SU-DHL-6 (cell line): ENCODE results near the gene CCDC7.

Experiments used
- H2AFZ ChIP-seq: fragments of 200-600 bp; sonication (generic); 2 replicates; pipeline ENCODE4 v1.6.1; 2014; ENCODE audit warnings: low read depth, mild to moderate bottlenecking, moderate library complexity, mixed read lengths, antibody characterized with exemption, low read length; ENCODE audit not compliant: severe bottlenecking
- H3F3A ChIP-seq: fragments of 200-600 bp; shearing (Covaris generic); 2 replicates; pipeline ENCODE4 v1.6.0; 2016; ENCODE audit warnings: antibody characterized with exemption, mild to moderate bottlenecking; ENCODE audit not compliant: insufficient read depth
- H3K27ac ChIP-seq: fragments of 200-600 bp; sonication (generic); 2 replicates; pipeline ENCODE4 v1.5.1; 2016; ENCODE audit warnings: low read depth, mild to moderate bottlenecking, low read length, moderate library complexity, mixed read lengths
- H3K27me3 ChIP-seq: fragments of 200-600 bp; sonication (generic), shearing (Covaris generic); 2 replicates; pipeline ENCODE4 v1.6.0; 2014; ENCODE audit warnings: mild to moderate bottlenecking, low read length
- H3K36me3 ChIP-seq: fragments of 200-600 bp; sonication (generic); 2 replicates; pipeline ENCODE4 v1.6.1; 2014; ENCODE audit warnings: mild to moderate bottlenecking, low read length, mixed read lengths
- H3K4me2 ChIP-seq: fragments of 300-600, 200-600 bp; shearing (Covaris generic), sonication (generic); 2 replicates; pipeline ENCODE4 v1.6.0; 2014; ENCODE audit warnings: low read length, low read depth, mild to moderate bottlenecking; ENCODE audit not compliant: poor library complexity, severe bottlenecking
- H3K4me3 ChIP-seq: fragments of 200-600 bp; sonication (generic); 2 replicates; pipeline ENCODE4 v1.5.1; 2014; ENCODE audit warnings: antibody characterized with exemption, low read length, mild to moderate bottlenecking, mixed read lengths; ENCODE audit not compliant: insufficient read depth, poor library complexity, severe bottlenecking
- H3K79me2 ChIP-seq: fragments of 200-600 bp; sonication (generic); 2 replicates; pipeline ENCODE4 v1.6.1; 2014; ENCODE audit warnings: mild to moderate bottlenecking, low read length, moderate library complexity; ENCODE audit not compliant: insufficient read depth
- H3K9ac ChIP-seq: fragments of 200-600 bp; sonication (generic); 2 replicates; pipeline ENCODE4 v1.7.0; 2014; ENCODE audit warnings: mild to moderate bottlenecking, low read length
- H3K9me2 ChIP-seq: fragments of 200-600 bp; sonication (generic); replicated peaks from 2 replicates; pipeline ENCODE4 v1.6.1; 2014; ENCODE audit warnings: low read length; ENCODE audit not compliant: insufficient read depth
- H3K9me3 ChIP-seq: fragments of 200-600 bp; sonication (generic); 2 replicates; pipeline ENCODE4 v1.6.1; 2014; ENCODE audit warnings: low read length, mixed read lengths; ENCODE audit not compliant: insufficient read depth
- H4K20me1 ChIP-seq: fragments of 200-600 bp; sonication (generic); 2 replicates; pipeline ENCODE4 v1.6.1; 2014; ENCODE audit warnings: low read depth, mild to moderate bottlenecking, antibody characterized with exemption, low read length, moderate library complexity, mixed read lengths
- EZH2phosphoT487 ChIP-seq: fragments of 200-600 bp; sonication (generic), shearing (Covaris generic); conservative IDR thresholded peaks from 2 replicates; pipeline ENCODE4 v1.6.1; 2018; ENCODE audit warnings: mild to moderate bottlenecking, antibody characterized with exemption, low read length, moderate library complexity, mixed read lengths
- TF ChIP-seq, protein P1 (sequence below): fragments of 200-600 bp; sonication (generic); IDR thresholded peaks from one replicate; pipeline ENCODE4 v1.5.1; 2017; ENCODE audit warnings: antibody characterized with exemption, mild to moderate bottlenecking, low read length, moderate library complexity; ENCODE audit not compliant: insufficient read depth, poor library complexity, severe bottlenecking

Gene CCDC7

DNA sequence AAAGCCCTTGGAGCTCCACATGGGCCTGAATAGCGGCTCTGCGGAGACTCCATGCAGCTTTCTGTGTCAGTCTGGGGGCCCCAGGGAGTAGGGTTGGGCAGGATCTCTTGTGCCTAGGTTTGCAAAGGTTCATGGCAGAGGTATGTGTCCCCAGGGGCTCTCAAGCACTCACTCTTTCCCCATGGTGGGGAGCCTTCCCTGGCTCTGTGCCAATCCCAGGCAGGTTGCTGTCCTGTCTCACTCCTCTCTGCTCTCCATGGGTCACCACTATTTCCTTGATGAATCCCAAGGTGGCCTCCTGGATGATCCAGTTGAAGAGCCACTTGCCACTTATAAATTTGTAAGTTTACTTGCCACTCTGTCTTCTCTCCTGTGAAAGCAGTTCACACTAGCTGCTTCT lies 238.4 kb downstream of the CCDC7 start:
- H3K36me3 ChIP-seq = no peaks in the 10 kb centered on the region
- no peaks in the 10 kb centered on the region for H3K9me3 ChIP-seq
- no peaks in the 10 kb centered on the region for H3K27me3 ChIP-seq
- H4K20me1 ChIP-seq = no peaks in the 10 kb centered on the region
- H3K27ac ChIP-seq = no peak overlapping the region
- TF ChIP-seq, protein P1, sequence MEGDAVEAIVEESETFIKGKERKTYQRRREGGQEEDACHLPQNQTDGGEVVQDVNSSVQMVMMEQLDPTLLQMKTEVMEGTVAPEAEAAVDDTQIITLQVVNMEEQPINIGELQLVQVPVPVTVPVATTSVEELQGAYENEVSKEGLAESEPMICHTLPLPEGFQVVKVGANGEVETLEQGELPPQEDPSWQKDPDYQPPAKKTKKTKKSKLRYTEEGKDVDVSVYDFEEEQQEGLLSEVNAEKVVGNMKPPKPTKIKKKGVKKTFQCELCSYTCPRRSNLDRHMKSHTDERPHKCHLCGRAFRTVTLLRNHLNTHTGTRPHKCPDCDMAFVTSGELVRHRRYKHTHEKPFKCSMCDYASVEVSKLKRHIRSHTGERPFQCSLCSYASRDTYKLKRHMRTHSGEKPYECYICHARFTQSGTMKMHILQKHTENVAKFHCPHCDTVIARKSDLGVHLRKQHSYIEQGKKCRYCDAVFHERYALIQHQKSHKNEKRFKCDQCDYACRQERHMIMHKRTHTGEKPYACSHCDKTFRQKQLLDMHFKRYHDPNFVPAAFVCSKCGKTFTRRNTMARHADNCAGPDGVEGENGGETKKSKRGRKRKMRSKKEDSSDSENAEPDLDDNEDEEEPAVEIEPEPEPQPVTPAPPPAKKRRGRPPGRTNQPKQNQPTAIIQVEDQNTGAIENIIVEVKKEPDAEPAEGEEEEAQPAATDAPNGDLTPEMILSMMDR = no peak
- TF ChIP-seq EZH2phosphoT487 = no peak
- H3K4me2 ChIP-seq = no peak overlapping the region
- no peaks in the 10 kb centered on the region for H3F3A ChIP-seq
- H3K9ac ChIP-seq = no peak overlapping the region
- H3K9me2 ChIP-seq = no peaks in the 10 kb centered on the region
- H3K79me2 ChIP-seq = no peaks in the 10 kb centered on the region
- H2AFZ ChIP-seq = no peak overlapping the region
- H3K4me3 ChIP-seq = no peak overlapping the region

DNA sequence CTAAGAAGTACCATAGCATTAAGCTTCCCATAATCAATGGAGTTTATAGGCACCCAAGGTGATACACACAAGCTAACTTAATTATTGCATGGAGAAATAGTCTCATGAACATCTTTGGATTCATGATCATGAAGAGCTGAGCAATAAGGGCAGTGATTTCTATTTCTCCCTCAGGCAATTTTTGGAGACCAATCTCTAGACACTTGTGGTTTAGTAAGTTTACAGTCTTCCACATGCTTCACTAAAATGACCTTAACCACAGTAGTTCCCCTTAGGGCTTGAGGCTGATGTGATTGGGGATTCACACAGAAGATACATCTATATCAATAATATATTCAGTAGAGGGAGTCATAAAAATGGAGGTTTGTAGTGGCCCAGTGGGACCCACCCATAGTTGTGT lies 241.2 kb downstream of the CCDC7 start:
- Histone ChIP-seq H2AFZ (no peak overlapping the region), H3K9me3 (no peaks in the 10 kb centered on the region), H3K27ac (no peak overlapping the region), H3K36me3 (no peaks in the 10 kb centered on the region), H3K9me2 (no peaks in the 10 kb centered on the region), H4K20me1 (no peaks in the 10 kb centered on the region), H3K4me3 (no peak overlapping the region), H3F3A (no peaks in the 10 kb centered on the region), H3K79me2 (no peaks in the 10 kb centered on the region), H3K4me2 (no peak overlapping the region), H3K27me3 (no peaks in the 10 kb centered on the region), H3K9ac (no peak overlapping the region)
- TF ChIP-seq, protein P1 = no peak
- no peak for TF ChIP-seq EZH2phosphoT487

DNA sequence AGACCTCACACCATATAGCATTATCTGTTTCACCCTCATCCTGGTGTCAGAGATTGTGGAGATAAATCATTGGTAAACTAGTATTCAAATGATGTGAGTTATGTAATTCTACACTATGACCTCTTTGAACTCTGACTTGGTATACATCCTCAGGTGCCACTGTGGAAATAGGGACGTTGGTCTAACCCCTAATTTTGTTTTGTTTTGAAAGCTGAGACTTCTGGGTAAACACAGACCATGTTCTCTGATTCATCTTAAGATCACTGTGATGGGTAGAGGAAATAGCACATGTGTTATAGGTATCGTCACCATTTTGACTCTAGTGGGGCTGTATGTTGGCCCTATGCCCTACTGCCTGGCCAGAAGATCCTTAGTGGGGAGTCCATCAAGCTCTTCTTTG lies 241.6 kb downstream of the CCDC7 start:
- Histone ChIP-seq H3K27me3 (no peaks in the 10 kb centered on the region), H3K27ac (no peak overlapping the region), H3F3A (no peaks in the 10 kb centered on the region), H3K36me3 (no peaks in the 10 kb centered on the region), H3K9me3 (no peaks in the 10 kb centered on the region), H3K4me2 (no peak overlapping the region), H3K79me2 (no peaks in the 10 kb centered on the region), H3K4me3 (no peak overlapping the region), H3K9me2 (no peaks in the 10 kb centered on the region), H4K20me1 (no peaks in the 10 kb centered on the region), H2AFZ (no peak overlapping the region), H3K9ac (no peak overlapping the region)
- TF ChIP-seq EZH2phosphoT487 = no peak
- TF ChIP-seq, protein P1 = no peak

DNA sequence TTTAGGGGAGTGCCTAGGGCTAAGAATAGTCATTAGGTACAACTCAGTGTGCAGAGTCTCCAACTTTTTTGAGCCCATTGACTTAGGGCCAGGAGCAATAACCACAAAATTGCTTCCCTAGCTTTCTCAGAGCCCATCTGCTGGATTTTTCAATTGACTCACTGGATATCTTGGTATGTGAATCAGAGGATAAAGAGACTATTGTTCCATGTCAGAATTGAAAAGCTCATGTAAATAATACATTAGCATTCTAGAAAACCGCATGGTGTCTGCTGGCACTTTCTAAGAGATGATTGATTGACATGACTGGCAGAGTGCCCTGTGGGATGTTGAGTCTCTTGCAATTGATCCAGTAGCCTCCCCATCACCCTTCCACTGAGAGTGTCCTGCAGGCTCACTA lies 246.2 kb downstream of the CCDC7 start:
- Histone ChIP-seq H3K27ac (no peak overlapping the region), H3K9ac (no peak overlapping the region), H3K27me3 (no peaks in the 10 kb centered on the region), H3K79me2 (no peaks in the 10 kb centered on the region), H3K4me3 (no peak overlapping the region), H4K20me1 (no peaks in the 10 kb centered on the region), H2AFZ (no peak overlapping the region), H3K4me2 (no peak overlapping the region), H3K9me2 (no peaks in the 10 kb centered on the region), H3K9me3 (no peaks in the 10 kb centered on the region), H3K36me3 (no peaks in the 10 kb centered on the region), H3F3A (no peaks in the 10 kb centered on the region)
- no peak for TF ChIP-seq EZH2phosphoT487
- TF ChIP-seq, protein P1 = no peak
